H9 (cell line): ENCODE measurements around the gene FUNDC2. TPM values are rescaled to one million over a fixed set of nuclear protein-coding genes. Genes with fewer than 3 reads are reported as not detected.
"Not testable (repeated sequence)": the region's sequence is repeated elsewhere in the genome, so short reads cannot be mapped to it uniquely, and the experiment has no call there.

Experiments used
- DNase-seq: peaks from one replicate; pipeline ENCODE4 v3.0.0-alpha.2; 2017
- H2AFZ ChIP-seq: one replicate; pipeline ENCODE4 v1.6.1; 2013; ENCODE audit warnings: mild to moderate bottlenecking, low read length, control low read depth, moderate library complexity
- H2AK5ac ChIP-seq: 2 replicates; pipeline ENCODE4 v1.6.1; 2013; ENCODE audit warnings: low read length, control low read depth, mixed read lengths; ENCODE audit not compliant: insufficient read length
- H2BK120ac ChIP-seq: one replicate; pipeline ENCODE4 v1.6.1; 2013; ENCODE audit warnings: low read depth, mild to moderate bottlenecking, low read length, control low read depth, inconsistent platforms; ENCODE audit not compliant: poor library complexity, severe bottlenecking
- H2BK12ac ChIP-seq: 2 replicates; pipeline ENCODE4 v1.6.1; 2013; ENCODE audit warnings: low read length, control low read depth, mixed read lengths, low read depth; ENCODE audit not compliant: insufficient read length
- H2BK15ac ChIP-seq: 2 replicates; pipeline ENCODE4 v1.6.1; 2013; ENCODE audit warnings: low read depth, low read length, control low read depth
- H2BK20ac ChIP-seq: one replicate; pipeline ENCODE4 v1.6.1; 2013; ENCODE audit warnings: low read depth, mild to moderate bottlenecking, low read length, control low read depth, inconsistent platforms; ENCODE audit not compliant: poor library complexity, severe bottlenecking
- H2BK5ac ChIP-seq: 2 replicates; pipeline ENCODE4 v1.6.1; 2013; ENCODE audit warnings: low read length, control low read depth, mixed read lengths; ENCODE audit not compliant: insufficient read length
- H3K14ac ChIP-seq: 2 replicates; pipeline ENCODE4 v1.6.1; 2013; ENCODE audit warnings: low read length, control low read depth; ENCODE audit not compliant: insufficient read depth
- H3K18ac ChIP-seq: 2 replicates; pipeline ENCODE4 v1.6.1; 2013; ENCODE audit warnings: low read depth, mild to moderate bottlenecking, mixed read lengths, low read length, control low read depth; ENCODE audit not compliant: insufficient read length
- H3K23ac ChIP-seq: 2 replicates; pipeline ENCODE4 v1.6.1; 2013; ENCODE audit warnings: low read length, control low read depth, mixed read lengths, low read depth; ENCODE audit not compliant: insufficient read length
- H3K23me2 ChIP-seq: 2 replicates; pipeline ENCODE4 v1.6.1; 2013; ENCODE audit warnings: low read depth, mild to moderate bottlenecking, mixed read lengths, low read length, control low read depth; ENCODE audit not compliant: insufficient read length, poor library complexity, severe bottlenecking
- H3K27ac ChIP-seq: 2 replicates; pipeline ENCODE4 v1.5.1; 2013; ENCODE audit warnings: low read length, control low read depth, mixed read lengths, low read depth; ENCODE audit not compliant: insufficient read length
- H3K27me3 ChIP-seq: 2 replicates; pipeline ENCODE4 v1.6.1; 2013; ENCODE audit warnings: low read length, control low read depth, inconsistent platforms; ENCODE audit not compliant: insufficient read depth
- H3K4ac ChIP-seq: 2 replicates; pipeline ENCODE4 v1.6.1; 2013; ENCODE audit warnings: low read depth, mild to moderate bottlenecking, control low read depth, inconsistent platforms, low read length, moderate library complexity
- H3K4me1 ChIP-seq: 2 replicates; pipeline ENCODE4 v1.6.1; 2013; ENCODE audit warnings: low read length, control low read depth, inconsistent platforms; ENCODE audit not compliant: insufficient read depth
- H3K4me2 ChIP-seq: 2 replicates; pipeline ENCODE4 v1.6.1; 2013; ENCODE audit warnings: low read length, control low read depth, mixed read lengths; ENCODE audit not compliant: insufficient read length, insufficient read depth
- H3K56ac ChIP-seq: 2 replicates; pipeline ENCODE4 v1.6.1; 2013; ENCODE audit warnings: low read depth, mild to moderate bottlenecking, mixed read lengths, low read length, control low read depth; ENCODE audit not compliant: insufficient read length
- H3K79me1 ChIP-seq: 2 replicates; pipeline ENCODE4 v1.6.1; 2013; ENCODE audit warnings: low read depth, mild to moderate bottlenecking, moderate library complexity, low read length, control low read depth, inconsistent platforms; ENCODE audit not compliant: insufficient read depth, poor library complexity, severe bottlenecking
- H3K79me2 ChIP-seq: 2 replicates; pipeline ENCODE4 v1.6.1; 2013; ENCODE audit warnings: low read length, control low read depth, inconsistent platforms; ENCODE audit not compliant: insufficient read depth
- H3K9ac ChIP-seq: 2 replicates; pipeline ENCODE4 v1.6.1; 2013; ENCODE audit warnings: low read length, control low read depth, mixed read lengths; ENCODE audit not compliant: insufficient read length; ENCODE audit errors: extremely low read depth
- H3K9me3 ChIP-seq: one replicate; pipeline ENCODE4 v1.6.1; 2013; ENCODE audit warnings: low read depth, low read length, inconsistent platforms; ENCODE audit not compliant: control insufficient read depth
- H3T11ph ChIP-seq: one replicate; pipeline ENCODE4 v1.6.1; 2013; ENCODE audit warnings: mild to moderate bottlenecking, low read length, control low read depth, inconsistent platforms
- H4K20me1 ChIP-seq: one replicate; pipeline ENCODE4 v1.6.1; 2013; ENCODE audit not compliant: control insufficient read depth, insufficient read length, insufficient read depth
- H4K5ac ChIP-seq: 2 replicates; pipeline ENCODE4 v1.6.1; 2013; ENCODE audit warnings: low read depth, mild to moderate bottlenecking, mixed read lengths, low read length, control low read depth; ENCODE audit not compliant: insufficient read length
- H4K8ac ChIP-seq: replicated peaks from 2 replicates; pipeline ENCODE4 v1.6.1; 2013; ENCODE audit warnings: low read length, control low read depth, mixed read lengths, low read depth; ENCODE audit not compliant: insufficient read length
- H4K91ac ChIP-seq: 2 replicates; pipeline ENCODE4 v1.6.1; 2013; ENCODE audit warnings: low read depth, mild to moderate bottlenecking, moderate library complexity, mixed read lengths, low read length, control low read depth; ENCODE audit not compliant: insufficient read length
- H3K27ac Mint-ChIP-seq, 3 experiments: 2 replicates in 2 of 3; 3 replicates in 1 of 3; pipeline ENCODE4 v1.8.0; 2020 to 2021; ENCODE audit warnings: mixed read lengths in 3 of 3, mild to moderate bottlenecking in 1 of 3, moderate library complexity in 1 of 3
- H3K27me3 Mint-ChIP-seq: 2 replicates; pipeline ENCODE4 v1.8.0; 2021; ENCODE audit warnings: low read depth, mild to moderate bottlenecking, moderate library complexity, mixed read lengths
- H3K36me3 Mint-ChIP-seq, 3 experiments: 2 replicates in 2 of 3; 3 replicates in 1 of 3; pipeline ENCODE4 v1.8.0; 2020 to 2021; ENCODE audit warnings: low read depth in 3 of 3, mixed read lengths in 3 of 3; ENCODE audit not compliant: insufficient read depth in 1 of 3
- H3K4me1 Mint-ChIP-seq, 2 experiments: 2 replicates each; pipeline ENCODE4 v1.8.0; 2020; ENCODE audit warnings: mixed read lengths in 2 of 2
- H3K4me3 Mint-ChIP-seq, 2 experiments: 2 replicates in 1 of 2; 3 replicates in 1 of 2; pipeline ENCODE4 v1.8.0; 2020 to 2021; ENCODE audit warnings: mild to moderate bottlenecking in 2 of 2, mixed read lengths in 2 of 2, moderate library complexity in 1 of 2
- H3K9me3 Mint-ChIP-seq, 2 experiments: 2 replicates in 1 of 2; 3 replicates in 1 of 2; pipeline ENCODE4 v1.8.0; 2020; ENCODE audit warnings: mild to moderate bottlenecking in 2 of 2, mixed read lengths in 2 of 2, moderate library complexity in 1 of 2
- WGBS: extraction: QIAGEN DNeasy Blood & Tissue Kit; methylation state at CpG from one replicate; pipeline ENCODE4 v1.1.7; 2013; ENCODE audit warnings: missing lambda C conversion rate, low lambda C conversion rate, mixed read lengths; ENCODE audit not compliant: insufficient read length; ENCODE audit errors: extremely low coverage; 5-methylcytosine and 5-hydroxymethylcytosine counted together
- total RNA-seq: library from RNA; stranded (reverse); gene quantifications from 2 replicates; pipeline ENCODE4 v1.2.1, GENCODE V29; 2021

The FUNDC2 gene
- total RNA-seq, 1 experiment from 2014 or later, result 62.1 TPM

GRCh38 chrX:155006913-155007671 lies 19.6 kb upstream of the FUNDC2 start:
- not testable (repeated sequence) for H3K4ac ChIP-seq, H4K20me1 ChIP-seq, H3K14ac ChIP-seq, H3K9ac ChIP-seq, H2BK5ac ChIP-seq, H4K5ac ChIP-seq, H3K18ac ChIP-seq, H2BK12ac ChIP-seq, H3K79me1 ChIP-seq, H3K4me2 ChIP-seq, H3K4me1 ChIP-seq, H3K4me3 Mint-ChIP-seq, H3K27me3 Mint-ChIP-seq, H4K91ac ChIP-seq, H2AK5ac ChIP-seq, H3K23ac ChIP-seq, H3K27me3 ChIP-seq, H2BK15ac ChIP-seq, H3K27ac Mint-ChIP-seq, H2AFZ ChIP-seq, H3K79me2 ChIP-seq, H3K56ac ChIP-seq, H3K23me2 ChIP-seq, H4K8ac ChIP-seq, H3K36me3 Mint-ChIP-seq, H3K4me1 Mint-ChIP-seq, DNase-seq, H3T11ph ChIP-seq, H3K27ac ChIP-seq, H2BK120ac ChIP-seq, H2BK20ac ChIP-seq
- peaks cover 63 to 64% of the 10 kb centered on the region in 2 experiments for H3K9me3 Mint-ChIP-seq
- peaks cover 35% of the 10 kb centered on the region for H3K9me3 ChIP-seq
- WGBS, result no CpG with 5 or more reads among the region's 11 CpGs

GRCh38 chrX:155008578-155008977 lies 18.1 kb upstream of the FUNDC2 start:
- not testable (repeated sequence) for H3K4me1 Mint-ChIP-seq, H3K27me3 ChIP-seq, H4K8ac ChIP-seq, H4K91ac ChIP-seq, H3T11ph ChIP-seq, H4K20me1 ChIP-seq, H3K9ac ChIP-seq, H2BK5ac ChIP-seq, H3K4me3 Mint-ChIP-seq, H4K5ac ChIP-seq, DNase-seq, H2AK5ac ChIP-seq, H3K23me2 ChIP-seq, H3K14ac ChIP-seq, H3K27ac ChIP-seq, H2BK15ac ChIP-seq, H3K4me1 ChIP-seq, H2BK12ac ChIP-seq, H3K79me1 ChIP-seq, H3K27me3 Mint-ChIP-seq, H3K79me2 ChIP-seq, H3K23ac ChIP-seq, H3K18ac ChIP-seq, H3K4ac ChIP-seq, H3K4me2 ChIP-seq, H2BK20ac ChIP-seq, H3K27ac Mint-ChIP-seq, H3K56ac ChIP-seq, H2BK120ac ChIP-seq, H2AFZ ChIP-seq
- Mint-ChIP-seq H3K9me3 (peaks cover 58 to 60% of the 10 kb centered on the region in 2 experiments), H3K36me3 (peaks cover 0 to 12% (median 6%) of the 10 kb centered on the region in 3 experiments; a peak in 5 of 7 replicates)
- peaks cover 23% of the 10 kb centered on the region for H3K9me3 ChIP-seq
- no CpG with 5 or more reads among the region's 12 CpGs for WGBS
